Calu3 (cell line): ENCODE data around the gene SLC4A2. TPM values are rescaled to one million over a fixed set of nuclear protein-coding genes. Genes with fewer than 3 reads are reported as not detected.
"Not testable (repeated sequence)": the region's sequence is repeated elsewhere in the genome, so short reads cannot be mapped to it uniquely, and the experiment has no call there.

Experiments used
- BruUV-seq: library from RNA; stranded (reverse); fragments of 400-500 nt; replicated peaks from 2 replicates; lab custom pipeline; 2021; lab: Mats Ljungman, UMichigan
- CTCF ChIA-PET: fragments of 300-600 bp; sonication (Branson Sonifier 250); formaldehyde crosslinking; loops from one replicate; lab custom pipeline; 2022; ENCODE audit warnings: antibody characterized with exemption; lab: Charles Lee
- DNase-seq: peaks from one replicate; pipeline ENCODE4 v3.0.0; 2022
- H3K27ac Mint-ChIP-seq: one replicate; pipeline ENCODE4 v1.8.0; 2022; ENCODE audit warnings: mixed read lengths; ENCODE audit not compliant: unreplicated experiment
- H3K27me3 Mint-ChIP-seq: one replicate; pipeline ENCODE4 v1.8.0; 2022; ENCODE audit warnings: mixed read lengths; ENCODE audit not compliant: unreplicated experiment
- H3K36me3 Mint-ChIP-seq: one replicate; pipeline ENCODE4 v1.8.0; 2022; ENCODE audit warnings: mild to moderate bottlenecking, moderate library complexity, mixed read lengths; ENCODE audit not compliant: insufficient read depth, unreplicated experiment
- H3K4me1 Mint-ChIP-seq: one replicate; pipeline ENCODE4 v1.8.0; 2022; ENCODE audit warnings: mild to moderate bottlenecking, low read depth, mixed read lengths; ENCODE audit not compliant: unreplicated experiment
- H3K4me3 Mint-ChIP-seq: one replicate; pipeline ENCODE4 v1.8.0; 2022; ENCODE audit warnings: mild to moderate bottlenecking, low read depth, moderate library complexity, mixed read lengths; ENCODE audit not compliant: unreplicated experiment
- H3K9me3 Mint-ChIP-seq: one replicate; pipeline ENCODE4 v1.8.0; 2022; ENCODE audit warnings: low read depth, mixed read lengths; ENCODE audit not compliant: unreplicated experiment
- CTCF ChIP-seq: fragments of 200-600 bp; IDR thresholded peaks from one replicate; pipeline ENCODE4 v1.8.0; 2022; ENCODE audit warnings: antibody characterized with exemption; ENCODE audit not compliant: unreplicated experiment
- intact Hi-C: fragments of 100-400 bp; cut with micrococcal nuclease; formaldehyde crosslinking; loops from one replicate; pipeline ENCODE4 v1.10.0; 2022; ENCODE audit not compliant: unreplicated experiment
- total RNA-seq: library from RNA; stranded (reverse); gene quantifications from 2 replicates; pipeline ENCODE4 v1.2.3, GENCODE V29; 2022

Gene SLC4A2
- total RNA-seq, 1 experiment from 2014 or later = 209 TPM

- intact Hi-C loops = loop anchor here (10.0 kb wide), 1 partner anchor 55 kb away; no protein-coding TSS in a partner anchor
- Mint-ChIP-seq H3K27me3 (peaks cover 64% of the 10 kb centered on the region), H3K4me1 (peaks cover 26% of the 10 kb centered on the region), H3K4me3 (no peak overlapping the region), H3K27ac (no peak overlapping the region), H3K36me3 (peaks cover 10% of the 10 kb centered on the region), H3K9me3 (no peaks in the 10 kb centered on the region)
- no peak for TF ChIP-seq CTCF
- BruUV-seq = no TSS peak
- CTCF ChIA-PET = interaction anchor here (1.1 to 1.2 kb wide), 2 partner anchors 12 to 59 kb away, joined by 3 to 6 read pairs; no protein-coding TSS in a partner anchor
- DNase-seq = no peak
These were observed 39.2 kb upstream of the SLC4A2 start for GRCh38 chr7:151020231-151020630.

- CTCF ChIA-PET = no interaction called here
- Mint-ChIP-seq H3K9me3 (no peaks in the 10 kb centered on the region), H3K36me3 (peaks cover 17% of the 10 kb centered on the region), H3K27me3 (peaks cover 37% of the 10 kb centered on the region), H3K4me3 (no peak overlapping the region), H3K4me1 (peaks cover 46% of the 10 kb centered on the region), H3K27ac (no peak overlapping the region)
- no TSS peak for BruUV-seq
- no peak for TF ChIP-seq CTCF
- no peak for DNase-seq
- intact Hi-C loops = loop anchor here (10.0 kb wide), 1 partner anchor 58 kb away; no protein-coding TSS in a partner anchor
These were observed 36.2 kb upstream of the SLC4A2 start for GRCh38 chr7:151023232-151023631.

- peak; percentile 59 for DNase-seq
- intact Hi-C loops = loop anchor here (5.0 to 10.0 kb wide), 2 partner anchors 58 to 60 kb away; partner anchors contain the start of genes FASTK and TMUB1
- Mint-ChIP-seq H3K4me3 (no peak within 1 kb of the TSS), H3K9me3 (no peaks in the 10 kb centered on the region), H3K27ac (peak within 1 kb of the TSS; percentile 31), H3K36me3 (peaks cover 24% of the 10 kb centered on the region), H3K27me3 (peaks cover 24% of the 10 kb centered on the region), H3K4me1 (peaks cover 51% of the 10 kb centered on the region)
- TF ChIP-seq CTCF = no peak
- CTCF ChIA-PET = interaction anchor here (0.5 to 0.9 kb wide), 4 partner anchors 13 to 553 kb away, joined by 3 to 4 read pairs (median 3); no protein-coding TSS in a partner anchor
- no TSS peak for BruUV-seq
These were observed 34.8 kb upstream of the SLC4A2 start, which contains the start of gene ATG9B for GRCh38 chr7:151024435-151025056. Gene ATG9B, minus strand, starts transcription at chr7:151024494. Its CDS starts 71 bp downstream, at chr7:151024423.

- DNase-seq = peak; percentile 28
- CTCF ChIA-PET = no interaction called here
- Mint-ChIP-seq H3K27ac (peak overlapping the region; percentile 94), H3K36me3 (peaks cover 22% of the 10 kb centered on the region), H3K4me1 (peaks cover 55% of the 10 kb centered on the region), H3K4me3 (no peak overlapping the region), H3K9me3 (no peaks in the 10 kb centered on the region), H3K27me3 (peaks cover 9% of the 10 kb centered on the region)
- BruUV-seq = no TSS peak
- intact Hi-C loops = loop anchor here (5.0 to 10.0 kb wide), 2 partner anchors 56 to 61 kb away; partner anchors contain the start of genes FASTK and TMUB1
- TF ChIP-seq CTCF = no peak
These were observed 33.3 kb upstream of the SLC4A2 start for GRCh38 chr7:151025924-151026671.

GRCh38 chr7:151026771-151027727 is 32.3 kb upstream of the SLC4A2 start:
- H3K36me3 Mint-ChIP-seq = peaks cover 25% of the 10 kb centered on the region

More at GRCh38 chr7:151026771-151027727, 32.3 kb upstream of the SLC4A2 start:
- H3K4me3 Mint-ChIP-seq = peak overlapping the region; percentile 82
- H3K4me1 Mint-ChIP-seq = peaks cover 55% of the 10 kb centered on the region
- CTCF ChIA-PET = interaction anchor here (0.7 to 1.4 kb wide), 5 partner anchors 8 to 61 kb away, joined by 3 to 13 read pairs (median 3); partner anchors contain the start of gene CDK5
- H3K9me3 Mint-ChIP-seq, DNase-seq, BruUV-seq, H3K27me3 Mint-ChIP-seq: not testable (repeated sequence)
- intact Hi-C loops = loop anchor here (5.0 to 10.0 kb wide), 2 partner anchors 55 to 62 kb away; partner anchors contain the start of genes FASTK and TMUB1
- H3K27ac Mint-ChIP-seq = peak overlapping the region; percentile 94
